T-helper 2 cell (primary cell): Measurements from ENCODE around the gene PDE6C.

ENCODE experiments used
- DNase-seq, 5 experiments: peaks; one replicate each; pipeline versions ENCODE4 v3.0.0 to v3.0.0-alpha.2; 2012 to 2022

PDE6C gene

GRCh38 chr10:93595378-93596161 is 16.8 kb upstream of the PDE6C start:
- DNase-seq, result no peak

- no peak for DNase-seq
Measured at GRCh38 chr10:93596539-93596938, 15.8 kb upstream of the PDE6C start.

GRCh38 chr10:93597075-93597599 is 15.2 kb upstream of the PDE6C start:
- DNase-seq, result no peak

- DNase-seq, result no peak
Measured at GRCh38 chr10:93598157-93598556, 14.2 kb upstream of the PDE6C start.

GRCh38 chr10:93599335-93599734 is 13.0 kb upstream of the PDE6C start:
- no peak for DNase-seq

GRCh38 chr10:93599778-93600177 is 12.6 kb upstream of the PDE6C start:
- no peak for DNase-seq

- peak in 1 of 5 experiments; percentile 13 for DNase-seq
Measured at GRCh38 chr10:93600446-93601145, 11.7 kb upstream of the PDE6C start.

- no peak for DNase-seq
Measured at GRCh38 chr10:93601146-93601773, 11.1 kb upstream of the PDE6C start, which contains the start of gene RBP4. TSS of gene RBP4 (minus strand) at chr10:93601235. CDS start at chr10:93601028, 207 bp downstream.

GRCh38 chr10:93601774-93602162 is 10.6 kb upstream of the PDE6C start:
- DNase-seq, result no peak

GRCh38 chr10:93603023-93603422 is 9.3 kb upstream of the PDE6C start:
- DNase-seq, result no peak

- DNase-seq, result no peak
Measured at GRCh38 chr10:93604146-93604545, 8.2 kb upstream of the PDE6C start.

- DNase-seq, result no peak
Measured at GRCh38 chr10:93608421-93608820, 3.9 kb upstream of the PDE6C start.

GRCh38 chr10:93613126-93613525 is 789 bp downstream of the PDE6C start:
- DNase-seq, result no peak

GRCh38 chr10:93614101-93614825 is 1.9 kb downstream of the PDE6C start:
- DNase-seq, result no peak

- DNase-seq, result no peak
Measured at GRCh38 chr10:93615576-93616235, 3.4 kb downstream of the PDE6C start.

GRCh38 chr10:93620925-93621324 is 8.6 kb downstream of the PDE6C start:
- DNase-seq, result no peak

- DNase-seq, result no peak
Measured at GRCh38 chr10:93622942-93623341, 10.6 kb downstream of the PDE6C start.

GRCh38 chr10:93628858-93629257 is 16.5 kb downstream of the PDE6C start:
- no peak for DNase-seq

GRCh38 chr10:93629647-93630305 is 17.4 kb downstream of the PDE6C start:
- no peak for DNase-seq

GRCh38 chr10:93630625-93631557 is 18.6 kb downstream of the PDE6C start:
- DNase-seq, result no peak
